Measurements from ENCODE around the gene SYTL2. TPM values are rescaled to one million over a fixed set of nuclear protein-coding genes. Genes with fewer than 3 reads are reported as not detected.
"Not testable (repeated sequence)": the region's sequence is repeated elsewhere in the genome, so short reads cannot be mapped to it uniquely, and the experiment has no call there.

SYTL2 gene
- total RNA-seq, 5 donors from 2014 or later (not counting 1 experiment from before 2014, with no cell fraction given) = 19.8 to 85.4 (median 31.3) TPM

DNA sequence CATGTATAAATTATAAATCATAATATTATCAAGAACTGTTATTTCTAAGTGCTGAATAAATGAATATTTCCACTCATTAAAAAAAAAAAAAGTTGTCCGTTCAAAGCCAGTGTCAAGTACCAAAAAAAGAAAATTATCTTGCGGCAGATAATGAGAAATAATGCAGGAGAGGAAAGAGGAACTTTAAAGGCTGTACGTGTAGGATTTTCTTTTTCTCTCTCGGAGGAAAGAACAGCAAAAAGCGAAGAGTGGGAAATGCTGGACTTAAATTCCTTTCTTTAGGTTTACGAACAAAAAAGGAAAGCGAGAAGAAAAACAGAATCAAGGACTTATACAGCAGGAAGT, 43.2 kb upstream of the SYTL2 start:
- DNase-seq = no peak
- 16% methylated on average over 5 of the region's 7 CpGs for WGBS (ENCODE audit: insufficient coverage)

GRCh38 chr11:85853541-85853940, 42.6 kb upstream of the SYTL2 start:
- not testable (repeated sequence) for H3K36me3 ChIP-seq (ENCODE audit: control insufficient read depth in 2 of 2, extremely low read depth in 1 of 2, insufficient read depth in 1 of 2, low read length in 1 of 2); H3K4me3 Mint-ChIP-seq
- no CpG with 5 or more reads among the region's 7 CpGs for WGBS (ENCODE audit: insufficient coverage)

More for the DNA sequence above, 43.2 kb upstream of the SYTL2 start:
- Mint-ChIP-seq H3K27me3 (no peaks in the 10 kb centered on the region), H3K27ac (peak overlapping the region; percentile 90 to 94), H3K4me3 (peak overlapping the region; percentile 87 to 91 (median 90)), H3K9me3 (no peaks in the 10 kb centered on the region), H3K36me3 (no peaks in the 10 kb centered on the region), H3K4me1 (peaks cover 10 to 12% (median 11%) of the 10 kb centered on the region in 3 donors)
- no peaks in the 10 kb centered on the region for H3K36me3 ChIP-seq (ENCODE audit: control insufficient read depth in 2 of 2, extremely low read depth in 1 of 2, insufficient read depth in 1 of 2, low read length in 1 of 2)
- H3K9me3 ChIP-seq = no peaks in the 10 kb centered on the region
- ChIA-PET CTCF (interaction anchor here (0.5 to 2.2 kb wide), 25 partner anchors 10 to 437 kb away, joined by 3 to 15 read pairs (median 7); partner anchors contain the start of gene SYTL2 (in 1 of the 2)), POLR2A (interaction anchor here (0.7 to 1.6 kb wide), 3 partner anchors 31 to 257 kb away, joined by 3 to 6 read pairs (median 4); no protein-coding TSS in a partner anchor)
- no peak for ATAC-seq (replicated peaks in 1 of 4)
- H3K4me1 ChIP-seq (ENCODE audit: control insufficient read depth in 1 of 2, extremely low read depth in 1 of 2, insufficient read depth in 2 of 2, low read length in 2 of 2) = peaks cover 0 to 9% of the 10 kb centered on the region in 2 experiments
- H3K27me3 ChIP-seq (replicated peaks in 1 of 2; ENCODE audit: control insufficient read depth in 2 of 2, extremely low read depth in 1 of 2, insufficient read depth in 2 of 2, low read length in 1 of 2) = peaks cover 0 to 7% of the 10 kb centered on the region in 2 experiments
- H3K27ac ChIP-seq (ENCODE audit: low read length) = peak overlapping the region; percentile 66
- peak overlapping the region; percentile 58 to 83 for H3K4me3 ChIP-seq (ENCODE audit: control insufficient read depth in 1 of 2, extremely low read depth in 1 of 2, low read length in 1 of 2)

DNA sequence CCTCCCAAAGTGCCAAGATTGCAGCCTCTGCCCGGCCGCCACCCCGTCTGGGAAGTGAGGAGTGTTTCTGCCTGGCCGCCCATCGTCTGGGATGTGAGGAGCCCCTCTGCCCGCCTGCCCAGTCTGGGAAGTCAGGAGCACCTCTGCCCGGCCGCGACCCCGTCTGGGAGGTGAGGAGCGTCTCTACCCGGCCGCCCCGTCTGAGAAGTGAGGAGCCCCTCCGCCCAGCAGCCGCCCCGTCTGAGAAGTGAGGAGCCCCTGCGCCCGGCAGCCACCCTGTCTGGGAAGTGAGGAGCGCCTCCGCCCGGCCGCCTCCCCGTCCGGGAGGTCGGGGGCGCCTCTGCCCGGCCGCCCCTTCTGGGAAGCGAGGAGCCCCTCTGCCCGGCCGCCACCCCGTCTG, 41.8 kb upstream of the SYTL2 start:
- DNase-seq; H3K36me3 Mint-ChIP-seq; H3K27me3 ChIP-seq (replicated peaks in 1 of 2; ENCODE audit: control insufficient read depth in 2 of 2, extremely low read depth in 1 of 2, insufficient read depth in 2 of 2, low read length in 1 of 2); H3K9me3 Mint-ChIP-seq; CTCF ChIA-PET; H3K4me1 ChIP-seq (ENCODE audit: control insufficient read depth in 1 of 2, extremely low read depth in 1 of 2, insufficient read depth in 2 of 2, low read length in 2 of 2); H3K9me3 ChIP-seq; H3K27ac Mint-ChIP-seq; H3K4me3 Mint-ChIP-seq; H3K4me3 ChIP-seq (ENCODE audit: control insufficient read depth in 1 of 2, extremely low read depth in 1 of 2, low read length in 1 of 2); ATAC-seq (replicated peaks in 1 of 4); POLR2A ChIA-PET; H3K27me3 Mint-ChIP-seq; H3K36me3 ChIP-seq (ENCODE audit: control insufficient read depth in 2 of 2, extremely low read depth in 1 of 2, insufficient read depth in 1 of 2, low read length in 1 of 2); H3K27ac ChIP-seq (ENCODE audit: low read length): not testable (repeated sequence)
- peaks cover 10 to 12% (median 11%) of the 10 kb centered on the region in 3 donors for H3K4me1 Mint-ChIP-seq
- 97% methylated on average over 19 of the region's 33 CpGs for WGBS (ENCODE audit: insufficient coverage)

More at GRCh38 chr11:85853541-85853940, 42.6 kb upstream of the SYTL2 start:
- peaks cover 10 to 12% (median 11%) of the 10 kb centered on the region in 3 donors for H3K4me1 Mint-ChIP-seq
- H3K27me3 Mint-ChIP-seq; H3K27ac Mint-ChIP-seq; H3K9me3 Mint-ChIP-seq; H3K4me3 ChIP-seq (ENCODE audit: control insufficient read depth in 1 of 2, extremely low read depth in 1 of 2, low read length in 1 of 2); ATAC-seq (replicated peaks in 1 of 4); H3K27ac ChIP-seq (ENCODE audit: low read length); H3K36me3 Mint-ChIP-seq; H3K9me3 ChIP-seq; H3K27me3 ChIP-seq (replicated peaks in 1 of 2; ENCODE audit: control insufficient read depth in 2 of 2, extremely low read depth in 1 of 2, insufficient read depth in 2 of 2, low read length in 1 of 2); DNase-seq; H3K4me1 ChIP-seq (ENCODE audit: control insufficient read depth in 1 of 2, extremely low read depth in 1 of 2, insufficient read depth in 2 of 2, low read length in 2 of 2): not testable (repeated sequence)
- ChIA-PET CTCF (interaction anchor here in 1 of 2 donors (2.2 kb wide), 1 partner anchor 97 kb away, joined by 11 read pairs; no protein-coding TSS in a partner anchor), POLR2A (interaction anchor here in 1 of 2 donors (0.7 kb wide), 1 partner anchor 256 kb away, joined by 6 read pairs; no protein-coding TSS in a partner anchor)

DNA sequence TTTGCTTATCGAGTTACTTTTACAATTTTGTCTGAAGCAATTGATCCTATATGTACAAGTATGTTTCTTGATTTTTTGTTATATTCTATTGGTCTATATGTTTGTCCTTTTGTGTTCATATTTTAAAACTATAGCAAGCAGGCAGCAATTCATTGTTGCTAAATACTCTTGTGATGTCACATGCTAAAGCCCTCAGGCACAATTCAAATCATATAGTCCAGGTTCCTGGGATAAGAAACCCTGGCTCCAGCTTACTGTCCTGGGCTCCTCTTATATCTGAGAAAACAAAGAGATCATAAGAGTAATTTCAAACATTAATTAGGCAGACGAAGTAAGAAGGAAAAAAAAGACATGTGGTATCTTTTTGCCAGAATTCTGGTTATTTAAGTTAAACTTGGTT, 37.6 kb upstream of the SYTL2 start:
- H3K27ac Mint-ChIP-seq = no peak overlapping the region
- peaks cover 0 to 2% (median 0%) of the 10 kb centered on the region in 3 donors for H3K9me3 Mint-ChIP-seq
- ChIA-PET POLR2A (interaction anchor here in 1 of 2 donors (0.6 kb wide), 1 partner anchor 49 kb away, joined by 3 read pairs; no protein-coding TSS in a partner anchor), CTCF (interaction anchor here in 1 of 2 donors (0.7 kb wide), 1 partner anchor 1045 kb away, joined by 4 read pairs; no protein-coding TSS in a partner anchor)
- Histone ChIP-seq H3K27ac (ENCODE audit: low read length) (no peak overlapping the region), H3K27me3 (replicated peaks in 1 of 2; ENCODE audit: control insufficient read depth in 2 of 2, extremely low read depth in 1 of 2, insufficient read depth in 2 of 2, low read length in 1 of 2) (no peaks in the 10 kb centered on the region), H3K9me3 (no peaks in the 10 kb centered on the region), H3K36me3 (ENCODE audit: control insufficient read depth in 2 of 2, extremely low read depth in 1 of 2, insufficient read depth in 1 of 2, low read length in 1 of 2) (no peaks in the 10 kb centered on the region), H3K4me3 (ENCODE audit: control insufficient read depth in 1 of 2, extremely low read depth in 1 of 2, low read length in 1 of 2) (no peak overlapping the region), H3K4me1 (ENCODE audit: control insufficient read depth in 1 of 2, extremely low read depth in 1 of 2, insufficient read depth in 2 of 2, low read length in 2 of 2) (no peaks in the 10 kb centered on the region)
- WGBS (ENCODE audit: insufficient coverage) = no CpG with 5 or more reads among the region's 2 CpGs
- no peaks in the 10 kb centered on the region for H3K27me3 Mint-ChIP-seq
- H3K4me3 Mint-ChIP-seq = no peak overlapping the region
- no peak for ATAC-seq (replicated peaks in 1 of 4)
- no peaks in the 10 kb centered on the region for H3K36me3 Mint-ChIP-seq
- no peak for DNase-seq
- no peaks in the 10 kb centered on the region for H3K4me1 Mint-ChIP-seq

DNA sequence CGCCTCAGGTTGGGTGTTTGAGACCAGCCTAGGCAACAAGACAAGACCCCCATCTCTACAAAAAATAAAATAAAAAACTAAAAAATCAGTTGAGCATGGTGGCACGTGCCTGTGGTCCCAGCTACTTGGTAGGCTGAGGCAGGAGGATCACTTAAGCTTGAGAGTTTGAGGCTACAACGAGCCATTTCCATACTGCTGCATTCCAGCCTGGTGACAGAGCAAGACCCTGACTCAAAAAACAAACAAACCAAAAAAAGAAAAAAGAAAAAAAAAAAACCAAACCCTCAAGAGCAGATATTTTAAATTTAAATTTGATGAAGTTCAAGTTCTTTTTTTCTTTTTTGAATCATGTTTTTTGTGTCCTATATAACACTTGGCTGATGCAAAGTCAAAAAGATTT, 37.1 kb upstream of the SYTL2 start:
- no peak overlapping the region for H3K4me3 Mint-ChIP-seq
- no peak overlapping the region for H3K27ac ChIP-seq (ENCODE audit: low read length)
- no peaks in the 10 kb centered on the region for H3K9me3 ChIP-seq
- no peak overlapping the region for H3K4me3 ChIP-seq (ENCODE audit: control insufficient read depth in 1 of 2, extremely low read depth in 1 of 2, low read length in 1 of 2)
- no CpG with 5 or more reads among the region's 3 CpGs for WGBS (ENCODE audit: insufficient coverage)
- no peak overlapping the region for H3K27ac Mint-ChIP-seq
- DNase-seq = no peak
- ChIA-PET CTCF (interaction anchor here in 1 of 2 donors (0.5 to 0.7 kb wide), 2 partner anchors 140 to 1045 kb away, joined by 3 to 4 read pairs; no protein-coding TSS in a partner anchor), POLR2A (interaction anchor here in 1 of 2 donors (0.6 kb wide), 1 partner anchor 48 kb away, joined by 3 read pairs; no protein-coding TSS in a partner anchor)
- H3K27me3 ChIP-seq (replicated peaks in 1 of 2; ENCODE audit: control insufficient read depth in 2 of 2, extremely low read depth in 1 of 2, insufficient read depth in 2 of 2, low read length in 1 of 2) = no peaks in the 10 kb centered on the region
- H3K36me3 ChIP-seq (ENCODE audit: control insufficient read depth in 2 of 2, extremely low read depth in 1 of 2, insufficient read depth in 1 of 2, low read length in 1 of 2) = no peaks in the 10 kb centered on the region
- no peak for ATAC-seq (replicated peaks in 1 of 4)
- no peaks in the 10 kb centered on the region for H3K4me1 ChIP-seq (ENCODE audit: control insufficient read depth in 1 of 2, extremely low read depth in 1 of 2, insufficient read depth in 2 of 2, low read length in 2 of 2)
- peaks cover 0 to 2% (median 0%) of the 10 kb centered on the region in 3 donors for H3K9me3 Mint-ChIP-seq
- no peaks in the 10 kb centered on the region for H3K4me1 Mint-ChIP-seq
- H3K36me3 Mint-ChIP-seq = no peaks in the 10 kb centered on the region
- no peaks in the 10 kb centered on the region for H3K27me3 Mint-ChIP-seq

DNA sequence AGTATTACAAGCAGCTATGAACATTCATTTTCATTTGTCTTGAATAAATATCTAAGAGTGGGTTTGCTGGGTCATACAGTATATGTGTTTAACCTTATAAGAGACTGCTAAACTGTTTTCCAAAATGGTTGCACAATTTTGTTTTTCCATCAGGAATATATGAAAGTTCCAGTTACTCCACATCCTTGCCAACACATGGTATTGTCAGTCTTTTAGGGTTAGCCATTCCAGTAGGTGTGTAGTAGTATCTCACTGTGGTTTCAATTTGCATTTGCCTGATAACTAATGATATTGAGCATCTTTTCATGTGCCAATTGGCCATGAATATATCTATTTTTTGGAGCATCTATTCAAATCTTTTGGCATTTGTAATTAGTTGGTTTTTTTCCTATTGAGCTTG, 36.5 kb upstream of the SYTL2 start:
- POLR2A ChIA-PET = no interaction called here
- ATAC-seq (replicated peaks in 1 of 4) (no peak), DNase-seq (no peak)
- CTCF ChIA-PET = interaction anchor here in 1 of 2 donors (0.7 kb wide), 1 partner anchor 163 kb away, joined by 3 read pairs; no protein-coding TSS in a partner anchor
- no peaks in the 10 kb centered on the region for H3K4me1 ChIP-seq (ENCODE audit: control insufficient read depth in 1 of 2, extremely low read depth in 1 of 2, insufficient read depth in 2 of 2, low read length in 2 of 2)
- no peak overlapping the region for H3K27ac Mint-ChIP-seq
- H3K27me3 Mint-ChIP-seq = no peaks in the 10 kb centered on the region
- no peaks in the 10 kb centered on the region for H3K36me3 Mint-ChIP-seq
- H3K27me3 ChIP-seq (replicated peaks in 1 of 2; ENCODE audit: control insufficient read depth in 2 of 2, extremely low read depth in 1 of 2, insufficient read depth in 2 of 2, low read length in 1 of 2) = no peaks in the 10 kb centered on the region
- no peaks in the 10 kb centered on the region for H3K9me3 ChIP-seq
- H3K36me3 ChIP-seq (ENCODE audit: control insufficient read depth in 2 of 2, extremely low read depth in 1 of 2, insufficient read depth in 1 of 2, low read length in 1 of 2) = no peaks in the 10 kb centered on the region
- H3K4me3 Mint-ChIP-seq = no peak overlapping the region
- H3K27ac ChIP-seq (ENCODE audit: low read length) = no peak overlapping the region
- H3K4me3 ChIP-seq (ENCODE audit: control insufficient read depth in 1 of 2, extremely low read depth in 1 of 2, low read length in 1 of 2) = no peak overlapping the region
- peaks cover 0 to 2% (median 0%) of the 10 kb centered on the region in 3 donors for H3K9me3 Mint-ChIP-seq
- no peaks in the 10 kb centered on the region for H3K4me1 Mint-ChIP-seq

Data from T-cell (primary cell).